Measurements from ENCODE around the gene MESP2.
"Not testable (repeated sequence)": the region's sequence is repeated elsewhere in the genome, so short reads cannot be mapped to it uniquely, and the experiment has no call there.

DNA sequence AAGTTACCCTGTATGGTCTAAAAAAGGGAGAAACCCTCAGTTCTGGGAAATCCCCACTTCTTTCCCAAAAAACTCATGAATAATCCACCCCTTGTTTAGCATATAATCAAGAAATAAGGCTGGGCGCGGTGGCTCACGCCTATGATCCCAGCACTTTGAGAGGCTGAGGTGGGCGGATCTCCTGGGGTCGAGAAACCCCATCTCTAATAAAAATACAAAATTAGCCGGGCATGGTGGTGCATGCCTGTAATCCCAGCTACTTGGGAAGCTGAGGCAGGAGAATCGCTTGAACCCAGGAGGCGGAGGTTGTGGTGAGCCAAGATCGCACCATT is 6.5 kb downstream of the MESP2 start:
- TF ChIP-seq, protein P1, sequence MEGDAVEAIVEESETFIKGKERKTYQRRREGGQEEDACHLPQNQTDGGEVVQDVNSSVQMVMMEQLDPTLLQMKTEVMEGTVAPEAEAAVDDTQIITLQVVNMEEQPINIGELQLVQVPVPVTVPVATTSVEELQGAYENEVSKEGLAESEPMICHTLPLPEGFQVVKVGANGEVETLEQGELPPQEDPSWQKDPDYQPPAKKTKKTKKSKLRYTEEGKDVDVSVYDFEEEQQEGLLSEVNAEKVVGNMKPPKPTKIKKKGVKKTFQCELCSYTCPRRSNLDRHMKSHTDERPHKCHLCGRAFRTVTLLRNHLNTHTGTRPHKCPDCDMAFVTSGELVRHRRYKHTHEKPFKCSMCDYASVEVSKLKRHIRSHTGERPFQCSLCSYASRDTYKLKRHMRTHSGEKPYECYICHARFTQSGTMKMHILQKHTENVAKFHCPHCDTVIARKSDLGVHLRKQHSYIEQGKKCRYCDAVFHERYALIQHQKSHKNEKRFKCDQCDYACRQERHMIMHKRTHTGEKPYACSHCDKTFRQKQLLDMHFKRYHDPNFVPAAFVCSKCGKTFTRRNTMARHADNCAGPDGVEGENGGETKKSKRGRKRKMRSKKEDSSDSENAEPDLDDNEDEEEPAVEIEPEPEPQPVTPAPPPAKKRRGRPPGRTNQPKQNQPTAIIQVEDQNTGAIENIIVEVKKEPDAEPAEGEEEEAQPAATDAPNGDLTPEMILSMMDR (IDR thresholded peaks at IDR 0.05), result not testable (repeated sequence)
- TF ChIP-seq POLR2A (IDR thresholded peaks at IDR 0.05), result not testable (repeated sequence)

All from ovary (tissue), 3 donors.